Activated naive CD8-positive, alpha-beta T cell treated with anti-CD3 and anti-CD28 coated beads, Interleukin-2, amount 50 U/mL, for 24 hours (primary cell): Measurements from ENCODE around the gene ZFX.

Experiments
- ATAC-seq: fragments of 150-1000 bp; cut with Tn5 transposase; one replicate; pipeline ENCODE4 v1.10.0; 2021
- DNase-seq: peaks from one replicate; pipeline ENCODE4 v3.0.0; 2021
- H3K27ac Mint-ChIP-seq: one replicate; pipeline ENCODE4 v1.8.0; 2021; ENCODE audit warnings: mild to moderate bottlenecking, mixed read lengths
- H3K27me3 Mint-ChIP-seq: one replicate; pipeline ENCODE4 v1.8.0; 2021; ENCODE audit warnings: mixed read lengths
- H3K36me3 Mint-ChIP-seq: one replicate; pipeline ENCODE4 v1.8.0; 2021; ENCODE audit warnings: low read depth, mixed read lengths
- H3K4me1 Mint-ChIP-seq: one replicate; pipeline ENCODE4 v1.8.0; 2021; ENCODE audit warnings: mixed read lengths
- H3K4me3 Mint-ChIP-seq: one replicate; pipeline ENCODE4 v1.8.0; 2021; ENCODE audit warnings: mild to moderate bottlenecking, moderate library complexity, mixed read lengths
- H3K9me3 Mint-ChIP-seq: one replicate; pipeline ENCODE4 v1.8.0; 2021; ENCODE audit warnings: mixed read lengths

ZFX gene

GRCh38 chrX:24202465-24203031 lies 53.0 kb downstream of the ZFX start:
- Mint-ChIP-seq H3K27ac (peak overlapping the region; percentile 73), H3K27me3 (no peaks in the 10 kb centered on the region), H3K4me1 (peaks cover 52% of the 10 kb centered on the region), H3K9me3 (no peaks in the 10 kb centered on the region), H3K4me3 (no peak overlapping the region), H3K36me3 (peaks cover 14% of the 10 kb centered on the region)
- DNase-seq (no peak), ATAC-seq (peak; percentile 46)

- peak overlapping the region; percentile 73 for H3K27ac Mint-ChIP-seq
- H3K9me3 Mint-ChIP-seq: no peaks in the 10 kb centered on the region
- no peak overlapping the region for H3K4me3 Mint-ChIP-seq
- no peaks in the 10 kb centered on the region for H3K27me3 Mint-ChIP-seq
- DNase-seq (no peak), ATAC-seq (no peak)
- H3K4me1 Mint-ChIP-seq: peaks cover 50% of the 10 kb centered on the region
- peaks cover 19% of the 10 kb centered on the region for H3K36me3 Mint-ChIP-seq
These were observed 53.7 kb downstream of the ZFX start for GRCh38 chrX:24203072-24203808.

GRCh38 chrX:24204331-24204730 lies 54.8 kb downstream of the ZFX start:
- no peak for ATAC-seq

GRCh38 chrX:24204958-24205357 lies 55.4 kb downstream of the ZFX start:
- no peak for DNase-seq
- no peak for ATAC-seq
- H3K36me3 Mint-ChIP-seq: peaks cover 20% of the 10 kb centered on the region
- H3K9me3 Mint-ChIP-seq: no peaks in the 10 kb centered on the region
- H3K27me3 Mint-ChIP-seq: no peaks in the 10 kb centered on the region
- H3K4me3 Mint-ChIP-seq: no peak overlapping the region
- peaks cover 42% of the 10 kb centered on the region for H3K4me1 Mint-ChIP-seq
- peak overlapping the region; percentile 54 for H3K27ac Mint-ChIP-seq

More at GRCh38 chrX:24204331-24204730, 54.8 kb downstream of the ZFX start:
- Mint-ChIP-seq H3K4me1 (peaks cover 45% of the 10 kb centered on the region), H3K27me3 (no peaks in the 10 kb centered on the region), H3K9me3 (no peaks in the 10 kb centered on the region), H3K27ac (no peak overlapping the region), H3K4me3 (no peak overlapping the region), H3K36me3 (peaks cover 19% of the 10 kb centered on the region)
- DNase-seq: no peak

GRCh38 chrX:24207826-24208225 lies 58.3 kb downstream of the ZFX start:
- no peak overlapping the region for H3K4me3 Mint-ChIP-seq
- no peaks in the 10 kb centered on the region for H3K9me3 Mint-ChIP-seq
- peaks cover 24% of the 10 kb centered on the region for H3K36me3 Mint-ChIP-seq
- no peak for ATAC-seq
- no peaks in the 10 kb centered on the region for H3K27me3 Mint-ChIP-seq
- no peak for DNase-seq
- peaks cover 21% of the 10 kb centered on the region for H3K4me1 Mint-ChIP-seq
- H3K27ac Mint-ChIP-seq: no peak overlapping the region

GRCh38 chrX:24208496-24209240 lies 59.1 kb downstream of the ZFX start:
- H3K27me3 Mint-ChIP-seq: no peaks in the 10 kb centered on the region
- no peak for ATAC-seq

GRCh38 chrX:24210190-24210589 lies 60.7 kb downstream of the ZFX start:
- no peak overlapping the region for H3K4me3 Mint-ChIP-seq
- H3K36me3 Mint-ChIP-seq: peaks cover 20% of the 10 kb centered on the region
- no peak for DNase-seq
- ATAC-seq: no peak
- H3K4me1 Mint-ChIP-seq: no peaks in the 10 kb centered on the region
- H3K9me3 Mint-ChIP-seq: no peaks in the 10 kb centered on the region
- no peaks in the 10 kb centered on the region for H3K27me3 Mint-ChIP-seq
- no peak overlapping the region for H3K27ac Mint-ChIP-seq

More at GRCh38 chrX:24208496-24209240, 59.1 kb downstream of the ZFX start:
- Mint-ChIP-seq H3K36me3 (peaks cover 20% of the 10 kb centered on the region), H3K4me3 (no peak overlapping the region), H3K9me3 (no peaks in the 10 kb centered on the region), H3K4me1 (peaks cover 12% of the 10 kb centered on the region), H3K27ac (no peak overlapping the region)
- DNase-seq: no peak

- H3K27ac Mint-ChIP-seq: no peak overlapping the region
- ATAC-seq (no peak), DNase-seq (no peak)
- no peaks in the 10 kb centered on the region for H3K4me1 Mint-ChIP-seq
- no peaks in the 10 kb centered on the region for H3K27me3 Mint-ChIP-seq
- no peak overlapping the region for H3K4me3 Mint-ChIP-seq
- no peaks in the 10 kb centered on the region for H3K9me3 Mint-ChIP-seq
- H3K36me3 Mint-ChIP-seq: peaks cover 13% of the 10 kb centered on the region
These were observed 65.0 kb downstream of the ZFX start for GRCh38 chrX:24214568-24214967.

- no peaks in the 10 kb centered on the region for H3K9me3 Mint-ChIP-seq
- H3K4me1 Mint-ChIP-seq: no peaks in the 10 kb centered on the region
- DNase-seq (no peak), ATAC-seq (no peak)
- no peak overlapping the region for H3K4me3 Mint-ChIP-seq
- peaks cover 8% of the 10 kb centered on the region for H3K36me3 Mint-ChIP-seq
- no peaks in the 10 kb centered on the region for H3K27me3 Mint-ChIP-seq
- no peak overlapping the region for H3K27ac Mint-ChIP-seq
These were observed 65.7 kb downstream of the ZFX start for GRCh38 chrX:24215272-24215671.

GRCh38 chrX:24216037-24216436 lies 66.5 kb downstream of the ZFX start:
- no peak overlapping the region for H3K27ac Mint-ChIP-seq
- H3K36me3 Mint-ChIP-seq: peaks cover 2% of the 10 kb centered on the region
- no peaks in the 10 kb centered on the region for H3K4me1 Mint-ChIP-seq
- no peak overlapping the region for H3K4me3 Mint-ChIP-seq
- no peak for ATAC-seq
- DNase-seq: no peak
- H3K27me3 Mint-ChIP-seq: no peaks in the 10 kb centered on the region
- H3K9me3 Mint-ChIP-seq: no peaks in the 10 kb centered on the region

- Mint-ChIP-seq H3K27me3 (no peaks in the 10 kb centered on the region), H3K36me3 (no peaks in the 10 kb centered on the region), H3K4me1 (no peaks in the 10 kb centered on the region), H3K27ac (no peak overlapping the region), H3K9me3 (no peaks in the 10 kb centered on the region), H3K4me3 (no peak overlapping the region)
- DNase-seq (no peak), ATAC-seq (no peak)
These were observed 67.3 kb downstream of the ZFX start for GRCh38 chrX:24216827-24217226.

GRCh38 chrX:24219320-24219719 lies 69.8 kb downstream of the ZFX start:
- H3K9me3 Mint-ChIP-seq: no peaks in the 10 kb centered on the region
- no peak overlapping the region for H3K4me3 Mint-ChIP-seq
- no peaks in the 10 kb centered on the region for H3K27me3 Mint-ChIP-seq
- H3K36me3 Mint-ChIP-seq: no peaks in the 10 kb centered on the region
- no peak overlapping the region for H3K27ac Mint-ChIP-seq
- ATAC-seq (no peak), DNase-seq (no peak)
- H3K4me1 Mint-ChIP-seq: no peaks in the 10 kb centered on the region

GRCh38 chrX:24221872-24222271 lies 72.3 kb downstream of the ZFX start:
- no peak for DNase-seq
- Mint-ChIP-seq H3K4me1 (no peaks in the 10 kb centered on the region), H3K4me3 (no peak overlapping the region), H3K36me3 (no peaks in the 10 kb centered on the region), H3K27me3 (no peaks in the 10 kb centered on the region), H3K9me3 (no peaks in the 10 kb centered on the region), H3K27ac (no peak overlapping the region)
- ATAC-seq: no peak

- ATAC-seq: no peak
- H3K36me3 Mint-ChIP-seq: no peaks in the 10 kb centered on the region
These were observed 75.7 kb downstream of the ZFX start for GRCh38 chrX:24225265-24225664.

GRCh38 chrX:24226176-24226575 lies 76.6 kb downstream of the ZFX start:
- ATAC-seq (no peak), DNase-seq (no peak)
- Mint-ChIP-seq H3K4me3 (no peak overlapping the region), H3K36me3 (no peaks in the 10 kb centered on the region), H3K27ac (no peak overlapping the region), H3K27me3 (no peaks in the 10 kb centered on the region), H3K4me1 (no peaks in the 10 kb centered on the region), H3K9me3 (no peaks in the 10 kb centered on the region)

More at GRCh38 chrX:24225265-24225664, 75.7 kb downstream of the ZFX start:
- no peaks in the 10 kb centered on the region for H3K9me3 Mint-ChIP-seq
- H3K4me3 Mint-ChIP-seq: no peak overlapping the region
- H3K27me3 Mint-ChIP-seq: no peaks in the 10 kb centered on the region
- no peaks in the 10 kb centered on the region for H3K4me1 Mint-ChIP-seq
- H3K27ac Mint-ChIP-seq: no peak overlapping the region
- no peak for DNase-seq
